HK-2 (cell line): Measurements from ENCODE around the gene PREX1.

ENCODE experiments used
- DNase-seq: peaks from one replicate; pipeline ENCODE4 v3.0.0-alpha.2; 2018; ENCODE audit not compliant: unreplicated experiment

The PREX1 gene

DNA sequence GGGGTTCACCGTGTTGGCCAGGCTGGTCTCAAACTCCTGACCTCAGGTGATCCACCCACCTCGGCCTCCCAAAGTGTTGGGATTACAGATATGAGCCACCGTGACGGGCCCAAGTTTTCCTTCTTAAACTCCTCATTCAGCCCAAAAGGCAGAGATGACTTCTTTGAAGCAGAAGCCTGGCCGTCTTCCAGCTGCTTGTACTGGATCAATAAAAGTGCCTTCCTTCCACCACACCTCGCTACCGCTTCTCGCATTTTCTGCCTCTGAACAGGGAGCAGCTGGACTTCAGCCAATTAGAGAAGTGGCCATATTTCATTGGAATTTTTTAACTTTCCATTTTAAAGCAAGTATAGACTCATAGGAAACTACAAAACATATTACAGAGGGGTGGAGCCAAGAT, 241.1 kb downstream of the PREX1 start:
- DNase-seq: no peak

GRCh38 chr20:48585061-48585870, 242.5 kb downstream of the PREX1 start:
- no peak for DNase-seq

DNA sequence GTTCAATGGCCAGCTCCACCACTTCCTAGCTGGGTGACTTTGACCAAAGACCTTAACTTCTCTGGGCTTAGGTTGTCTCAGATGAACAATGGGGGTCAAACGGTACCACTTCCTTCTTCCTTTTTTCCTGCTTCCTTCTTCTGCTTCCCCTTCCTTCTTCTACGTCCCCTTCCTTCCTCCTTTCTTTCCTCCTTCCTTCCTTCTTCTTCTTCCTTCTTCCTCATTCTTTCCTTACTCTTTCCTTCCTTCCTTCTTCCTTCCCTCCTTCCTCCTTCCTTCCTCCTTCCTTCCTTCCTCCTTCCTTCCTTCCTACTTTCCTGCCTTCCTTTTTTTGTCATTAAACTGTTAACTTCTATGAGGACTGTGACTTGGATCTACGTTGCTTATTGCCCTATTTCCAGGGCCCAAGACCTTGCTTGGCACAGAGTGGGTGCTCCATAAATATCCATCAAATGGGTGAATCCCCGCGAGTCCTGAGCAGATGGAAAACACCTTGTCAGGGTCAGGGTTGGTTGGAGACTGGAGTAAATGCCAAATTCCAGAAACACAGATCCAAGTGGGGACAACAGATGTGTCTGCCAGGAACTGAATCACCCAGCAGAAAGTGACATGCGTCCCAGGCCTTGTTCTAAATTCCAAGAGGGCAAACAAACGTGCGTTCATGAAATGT, 243.3 kb downstream of the PREX1 start:
- DNase-seq: no peak

- DNase-seq: no peak
These were observed 244.0 kb downstream of the PREX1 start for GRCh38 chr20:48583801-48584200.

GRCh38 chr20:48583171-48583570, 244.6 kb downstream of the PREX1 start:
- no peak for DNase-seq

DNA sequence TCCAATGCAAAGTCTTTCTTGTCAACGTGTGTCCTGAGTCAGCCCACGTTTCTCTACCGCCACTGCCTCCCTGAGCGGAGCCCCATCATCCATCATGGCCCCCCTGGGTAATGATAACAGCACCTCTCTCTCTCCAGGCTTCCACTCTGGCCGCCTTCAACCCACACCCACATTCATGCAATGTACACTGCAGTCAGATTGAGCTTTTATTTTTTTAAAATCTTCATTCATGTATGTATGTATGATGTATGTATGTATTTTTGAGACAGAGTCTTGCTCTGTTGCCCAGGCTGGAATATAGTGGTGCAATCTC, 245.2 kb downstream of the PREX1 start:
- no peak for DNase-seq

- no peak for DNase-seq
These were observed 246.6 kb downstream of the PREX1 start for GRCh38 chr20:48581167-48581566.

DNA sequence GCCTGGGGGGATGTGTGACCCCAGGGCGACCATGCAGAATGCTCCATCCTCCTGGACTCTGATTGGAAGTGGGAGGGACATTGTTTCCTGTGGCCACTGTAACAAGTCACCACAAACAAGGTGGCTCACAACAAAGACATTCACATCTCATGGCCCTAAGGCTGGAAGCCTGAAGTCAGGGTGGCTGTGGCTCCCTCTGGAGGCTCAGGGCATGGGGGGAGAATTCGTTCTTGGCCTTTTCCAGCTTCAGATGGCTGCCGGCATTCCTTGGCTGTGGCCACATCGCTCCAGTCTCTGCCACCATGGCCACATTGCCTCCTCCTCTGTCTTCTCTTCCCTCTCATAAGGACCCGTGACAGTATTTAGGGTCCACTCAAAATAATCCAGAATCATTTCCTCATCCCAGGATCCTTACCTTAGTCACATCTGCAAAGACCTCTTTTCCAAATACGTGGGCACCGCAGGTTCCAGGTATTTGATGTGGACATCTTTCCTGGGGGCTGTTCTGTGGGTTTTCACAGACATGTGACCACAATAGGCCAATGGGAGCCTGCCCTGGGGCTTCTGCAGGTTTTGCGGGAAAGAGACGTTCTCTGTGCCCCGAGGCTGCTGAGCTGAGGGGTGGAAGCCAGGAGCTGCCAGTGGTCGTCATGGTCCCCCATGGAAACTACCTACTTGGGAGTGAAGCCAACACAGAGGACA, 249.3 kb downstream of the PREX1 start:
- DNase-seq: no peak

- no peak for DNase-seq
These were observed 250.2 kb downstream of the PREX1 start for GRCh38 chr20:48577557-48577956.

- DNase-seq: no peak
These were observed 253.4 kb downstream of the PREX1 start for GRCh38 chr20:48574383-48574782.
